Measurements from ENCODE around the gene SPPL2B.
A peak's percentile ranks its signal among the peaks of the same experiment; 100 is the strongest.

- TF ChIP-seq CTCF (IDR thresholded peaks at IDR 0.05) (peak; percentile 60 to 88 (median 68)), POLR2A (IDR thresholded peaks at IDR 0.05) (no peak)
Observed at GRCh38 chr19:2391118-2391725, 62.7 kb downstream of the SPPL2B start.
